ENCODE measurements around the gene KLHDC9.
"Not testable (repeated sequence)": the region's sequence is repeated elsewhere in the genome, so short reads cannot be mapped to it uniquely, and the experiment has no call there.

KLHDC9 gene

DNA sequence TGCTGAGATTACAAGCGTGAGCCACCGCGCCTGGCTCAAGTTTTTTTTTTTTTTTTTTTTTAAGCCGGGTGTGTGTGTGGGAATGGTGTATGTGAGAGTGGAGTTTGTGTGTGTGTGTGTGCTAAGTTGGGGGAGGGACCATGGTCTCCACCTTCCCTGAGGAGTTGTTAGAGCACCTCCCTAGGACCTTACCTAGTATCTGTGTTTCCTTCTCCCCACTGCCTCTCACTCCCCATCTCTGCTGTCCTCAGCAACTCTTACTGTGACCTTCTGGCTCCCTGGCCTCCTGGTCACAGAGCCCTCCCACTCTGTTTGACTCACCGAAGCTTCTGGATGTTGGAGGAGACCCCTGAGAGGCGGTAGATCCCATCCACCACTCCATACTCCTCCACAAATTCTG is 38.9 kb upstream of the KLHDC9 start:
- no peak for DNase-seq (ENCODE audit: low read depth)
- no peak overlapping the region for H3K4me3 ChIP-seq (ENCODE audit: low read length)
- TF ChIP-seq, protein P1, sequence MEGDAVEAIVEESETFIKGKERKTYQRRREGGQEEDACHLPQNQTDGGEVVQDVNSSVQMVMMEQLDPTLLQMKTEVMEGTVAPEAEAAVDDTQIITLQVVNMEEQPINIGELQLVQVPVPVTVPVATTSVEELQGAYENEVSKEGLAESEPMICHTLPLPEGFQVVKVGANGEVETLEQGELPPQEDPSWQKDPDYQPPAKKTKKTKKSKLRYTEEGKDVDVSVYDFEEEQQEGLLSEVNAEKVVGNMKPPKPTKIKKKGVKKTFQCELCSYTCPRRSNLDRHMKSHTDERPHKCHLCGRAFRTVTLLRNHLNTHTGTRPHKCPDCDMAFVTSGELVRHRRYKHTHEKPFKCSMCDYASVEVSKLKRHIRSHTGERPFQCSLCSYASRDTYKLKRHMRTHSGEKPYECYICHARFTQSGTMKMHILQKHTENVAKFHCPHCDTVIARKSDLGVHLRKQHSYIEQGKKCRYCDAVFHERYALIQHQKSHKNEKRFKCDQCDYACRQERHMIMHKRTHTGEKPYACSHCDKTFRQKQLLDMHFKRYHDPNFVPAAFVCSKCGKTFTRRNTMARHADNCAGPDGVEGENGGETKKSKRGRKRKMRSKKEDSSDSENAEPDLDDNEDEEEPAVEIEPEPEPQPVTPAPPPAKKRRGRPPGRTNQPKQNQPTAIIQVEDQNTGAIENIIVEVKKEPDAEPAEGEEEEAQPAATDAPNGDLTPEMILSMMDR (IDR thresholded peaks at IDR 0.05; ENCODE audit: insufficient read depth, low read depth, low read length, missing control alignments): no peak

DNA sequence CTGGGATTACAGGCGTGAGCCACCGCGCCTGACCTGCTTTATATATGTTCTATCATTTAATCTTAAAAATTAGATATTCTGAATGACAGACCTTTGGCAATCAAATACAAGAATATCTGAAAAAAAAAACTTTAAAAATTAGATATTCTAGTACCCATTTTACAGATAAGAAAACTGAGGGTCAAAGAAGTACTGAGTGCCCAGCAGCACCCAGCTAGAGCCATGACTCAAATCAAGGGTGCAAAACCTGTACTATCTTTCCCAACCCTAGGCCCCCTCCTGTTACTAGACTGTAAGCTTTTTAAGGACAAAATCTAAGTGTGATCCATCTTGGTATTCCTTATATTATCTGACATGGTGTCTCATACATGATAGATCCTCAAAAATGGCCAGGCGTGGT is 36.7 kb upstream of the KLHDC9 start:
- TF ChIP-seq, protein P1 (IDR thresholded peaks at IDR 0.05; ENCODE audit: insufficient read depth, low read depth, low read length, missing control alignments): no peak
- no peak for DNase-seq (ENCODE audit: low read depth)
- H3K4me3 ChIP-seq (ENCODE audit: low read length): no peak overlapping the region

DNA sequence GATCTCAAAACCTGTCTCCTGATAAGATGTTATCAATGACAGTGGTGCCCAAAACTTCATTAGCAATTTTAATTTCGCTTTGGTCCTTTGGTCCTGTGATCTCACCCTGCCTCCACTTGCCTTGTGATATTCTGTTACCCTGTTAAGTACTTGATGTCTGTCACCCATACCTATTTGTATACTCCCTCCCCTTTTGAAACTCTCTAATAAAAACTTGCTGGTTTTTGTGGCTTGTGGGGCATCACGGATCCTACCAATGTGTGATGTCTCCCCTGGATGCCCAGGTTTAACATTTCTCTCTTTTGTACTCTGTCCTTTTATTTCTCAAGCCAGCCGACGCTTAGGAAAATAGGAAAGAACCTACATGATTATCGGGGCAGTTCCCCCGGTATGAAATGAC is 34.2 kb upstream of the KLHDC9 start:
- not testable (repeated sequence) for H3K4me3 ChIP-seq (ENCODE audit: low read length); DNase-seq (ENCODE audit: low read depth)

DNA sequence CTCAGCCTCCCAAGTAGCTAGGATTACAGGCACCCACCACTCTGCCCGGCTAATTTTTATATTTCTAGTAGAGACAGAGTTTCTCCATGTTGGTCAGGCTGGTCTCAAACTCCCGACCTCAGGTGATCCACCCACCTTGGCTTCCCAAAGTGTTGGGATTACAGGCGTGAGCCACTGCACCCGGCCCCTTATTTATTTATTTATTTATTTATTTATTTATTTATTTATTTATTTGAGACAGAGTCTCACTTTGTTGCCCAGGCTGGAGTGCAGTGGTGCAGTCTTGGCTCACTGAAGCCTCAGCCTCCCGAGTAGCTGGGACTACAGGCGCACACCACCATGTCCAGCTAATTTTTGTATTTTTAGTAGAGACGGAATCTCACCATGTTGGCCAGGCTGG is 32.5 kb upstream of the KLHDC9 start:
- not testable (repeated sequence) for DNase-seq (ENCODE audit: low read depth)

DNA sequence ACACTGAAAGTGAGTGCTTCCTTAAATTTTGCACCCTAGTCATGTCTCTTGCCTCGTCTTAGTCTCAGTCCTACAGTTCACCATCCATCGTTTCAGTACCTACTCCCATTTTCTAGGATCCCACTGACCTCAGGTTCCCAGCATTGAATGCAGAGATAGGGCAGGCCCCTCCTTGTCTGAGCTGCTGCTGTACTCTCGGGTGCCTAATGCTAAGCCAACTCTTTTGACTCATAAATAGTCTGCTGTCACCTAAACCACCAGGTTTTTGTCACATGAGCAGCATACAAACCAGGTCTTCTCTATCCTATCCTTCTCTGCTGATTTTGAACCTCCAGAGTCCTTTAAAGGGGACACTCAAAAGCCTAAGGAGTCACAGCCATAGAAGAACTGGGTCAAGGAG is 31.5 kb upstream of the KLHDC9 start:
- H3K4me3 ChIP-seq (ENCODE audit: low read length): no peak overlapping the region
- DNase-seq (ENCODE audit: low read depth): no peak
- TF ChIP-seq, protein P1 (IDR thresholded peaks at IDR 0.05; ENCODE audit: insufficient read depth, low read depth, low read length, missing control alignments): no peak

More for the DNA sequence above, 32.5 kb upstream of the KLHDC9 start:
- not testable (repeated sequence) for H3K4me3 ChIP-seq (ENCODE audit: low read length)

DNA sequence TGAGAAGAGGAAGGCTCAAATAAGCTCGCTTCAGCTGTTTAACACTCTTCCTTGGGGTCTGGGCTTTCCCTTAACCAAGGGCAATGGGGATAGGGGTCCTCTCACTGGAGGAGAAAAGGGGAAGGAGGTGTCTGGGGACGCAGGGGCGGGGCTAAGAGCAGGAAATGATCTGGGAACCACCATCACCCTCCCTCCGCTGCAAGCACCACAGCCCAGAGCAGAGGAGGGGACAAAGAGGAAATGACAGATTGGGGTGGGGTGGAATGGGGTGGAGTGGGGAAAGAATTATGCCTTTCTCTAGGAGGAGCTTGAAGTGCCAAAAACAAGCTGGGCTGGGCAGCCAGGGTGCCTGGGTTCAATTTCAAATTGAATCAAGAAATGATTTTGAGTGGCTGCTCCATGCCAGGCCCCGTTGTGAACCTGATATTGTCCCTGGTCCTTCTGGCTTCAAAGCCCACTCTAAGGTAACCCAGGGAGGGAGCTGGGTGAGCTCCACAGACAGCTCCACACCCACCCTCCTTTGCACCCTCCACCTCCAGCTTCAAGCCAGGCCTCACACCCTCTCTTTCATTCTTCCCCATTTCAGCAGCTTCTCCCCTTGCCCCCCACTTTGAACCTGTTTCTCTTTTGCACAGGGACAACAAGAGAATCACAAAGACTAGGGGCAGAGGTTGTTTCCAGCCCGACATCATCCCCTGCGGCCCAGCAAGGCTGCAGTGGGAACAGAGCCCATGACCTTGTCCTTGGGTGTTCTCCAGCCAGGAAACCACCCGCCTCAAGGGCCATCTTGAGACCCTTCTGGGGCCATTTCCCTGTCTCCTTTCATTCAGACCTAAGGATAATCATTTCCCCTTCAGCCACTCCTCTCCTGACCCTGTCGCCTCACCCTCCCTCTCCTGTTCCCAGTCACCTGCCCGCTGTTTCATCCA is 29.6 kb upstream of the KLHDC9 start:
- TF ChIP-seq, protein P1 (IDR thresholded peaks at IDR 0.05; ENCODE audit: insufficient read depth, low read depth, low read length, missing control alignments): no peak
- H3K4me3 ChIP-seq (ENCODE audit: low read length): no peak overlapping the region
- peak; percentile 43 for DNase-seq (ENCODE audit: low read depth)

DNA sequence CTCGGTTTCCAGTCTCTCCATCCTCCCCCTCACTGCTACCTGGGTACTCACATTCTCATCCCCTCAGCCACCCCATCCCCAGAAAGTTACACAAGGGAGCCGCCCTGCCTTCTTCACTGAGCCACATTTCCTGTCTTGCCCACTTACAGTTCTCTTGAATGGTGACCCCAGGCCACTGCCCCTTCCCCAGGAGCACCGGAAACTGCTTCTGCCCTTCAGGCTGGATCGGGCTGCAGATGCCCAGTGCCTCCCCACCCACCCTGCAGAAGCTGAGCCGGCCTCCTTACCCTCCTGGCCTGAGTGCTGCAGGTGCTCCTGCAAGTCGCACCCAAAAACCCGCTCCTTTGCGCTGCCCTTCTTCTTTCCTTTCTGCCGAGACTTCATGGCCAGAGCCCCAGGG is 28.9 kb upstream of the KLHDC9 start:
- TF ChIP-seq, protein P1 (IDR thresholded peaks at IDR 0.05; ENCODE audit: insufficient read depth, low read depth, low read length, missing control alignments): no peak
- H3K4me3 ChIP-seq (ENCODE audit: low read length): no peak overlapping the region
- no peak for DNase-seq (ENCODE audit: low read depth)

DNA sequence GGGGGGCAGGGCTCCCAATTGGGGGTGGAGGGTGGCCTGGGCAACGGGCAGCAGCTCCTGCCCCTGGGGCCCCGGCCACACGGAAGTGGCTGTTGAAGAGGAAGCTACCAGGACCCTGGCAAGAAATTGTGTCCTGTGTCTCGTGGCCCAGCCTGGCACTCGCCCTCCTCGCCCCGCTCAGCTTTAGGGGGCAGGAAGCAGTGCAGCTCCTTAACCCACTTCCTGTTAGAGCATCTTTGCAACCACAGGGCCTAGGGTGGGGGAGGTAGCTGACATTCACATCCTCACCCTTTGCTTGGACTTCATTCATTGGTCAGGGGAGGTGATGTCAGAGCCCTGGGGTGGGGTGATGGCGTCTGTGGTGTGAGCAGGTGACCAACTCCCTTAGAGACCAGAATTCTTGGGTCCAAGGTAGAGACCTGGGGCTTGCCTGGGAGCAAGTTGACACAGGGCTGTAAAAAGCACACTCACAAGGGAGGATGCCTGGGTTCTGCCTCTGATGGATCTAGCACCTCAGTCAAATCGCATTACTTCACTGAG is 28.4 kb upstream of the KLHDC9 start, which contains the start of gene ARHGAP30:
Gene ARHGAP30 (minus strand): TSS at position 161 of the 540 bp plus-strand sequence. CDS start 267 bp downstream, outside the sequence.
- H3K4me3 ChIP-seq (ENCODE audit: low read length): no peak within 1 kb of the TSS
- TF ChIP-seq, protein P1 (IDR thresholded peaks at IDR 0.05; ENCODE audit: insufficient read depth, low read depth, low read length, missing control alignments): no peak
- no peak for DNase-seq (ENCODE audit: low read depth)
